ENCODE results near the gene ZNF549.
"Not testable (repeated sequence)": the region's sequence is repeated elsewhere in the genome, so short reads cannot be mapped to it uniquely, and the experiment has no call there.

ZNF549 gene

DNA sequence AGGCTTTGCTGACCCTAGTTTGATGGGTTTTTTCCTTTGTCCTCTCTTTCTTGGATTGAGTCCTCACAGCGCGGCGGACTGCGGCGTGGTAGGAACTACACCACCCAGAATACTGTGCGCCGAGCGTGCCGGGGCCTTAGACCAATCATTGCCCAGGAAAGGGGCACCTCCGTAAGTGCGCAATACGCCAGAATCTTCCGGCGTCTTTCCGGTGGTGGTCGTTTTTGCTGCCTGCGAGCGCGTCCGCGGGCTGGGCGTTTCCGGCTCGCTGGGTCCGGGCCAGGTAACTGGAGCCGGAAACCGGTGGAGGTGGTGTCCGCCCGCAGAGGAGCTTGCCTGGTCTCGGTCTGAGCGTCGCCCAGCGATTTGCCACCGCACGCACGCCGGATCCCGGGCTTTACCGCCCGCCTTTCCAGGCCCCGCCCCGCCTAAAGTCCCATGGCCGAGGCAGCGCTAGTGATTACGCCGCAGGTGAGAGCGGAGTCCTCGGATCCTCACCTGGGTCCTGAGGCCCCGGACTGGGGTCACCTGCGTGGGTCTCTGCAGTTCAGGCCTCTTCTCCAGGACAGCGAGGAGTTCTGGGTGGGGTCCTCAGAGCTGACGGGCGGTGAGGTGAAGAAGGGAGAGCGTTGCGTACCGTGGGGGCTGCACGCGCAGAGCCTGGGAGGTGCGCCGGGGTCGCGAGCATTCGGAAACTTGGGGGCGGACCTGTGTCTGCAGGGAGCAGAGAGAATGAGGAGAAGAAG lies at the start of gene ZNF549:
ZNF549 (plus strand) TSS at position 221 of the 746 bp plus-strand sequence; CDS start at position 439, 218 bp downstream.
- peak; percentile 67 for DNase-seq

DNA sequence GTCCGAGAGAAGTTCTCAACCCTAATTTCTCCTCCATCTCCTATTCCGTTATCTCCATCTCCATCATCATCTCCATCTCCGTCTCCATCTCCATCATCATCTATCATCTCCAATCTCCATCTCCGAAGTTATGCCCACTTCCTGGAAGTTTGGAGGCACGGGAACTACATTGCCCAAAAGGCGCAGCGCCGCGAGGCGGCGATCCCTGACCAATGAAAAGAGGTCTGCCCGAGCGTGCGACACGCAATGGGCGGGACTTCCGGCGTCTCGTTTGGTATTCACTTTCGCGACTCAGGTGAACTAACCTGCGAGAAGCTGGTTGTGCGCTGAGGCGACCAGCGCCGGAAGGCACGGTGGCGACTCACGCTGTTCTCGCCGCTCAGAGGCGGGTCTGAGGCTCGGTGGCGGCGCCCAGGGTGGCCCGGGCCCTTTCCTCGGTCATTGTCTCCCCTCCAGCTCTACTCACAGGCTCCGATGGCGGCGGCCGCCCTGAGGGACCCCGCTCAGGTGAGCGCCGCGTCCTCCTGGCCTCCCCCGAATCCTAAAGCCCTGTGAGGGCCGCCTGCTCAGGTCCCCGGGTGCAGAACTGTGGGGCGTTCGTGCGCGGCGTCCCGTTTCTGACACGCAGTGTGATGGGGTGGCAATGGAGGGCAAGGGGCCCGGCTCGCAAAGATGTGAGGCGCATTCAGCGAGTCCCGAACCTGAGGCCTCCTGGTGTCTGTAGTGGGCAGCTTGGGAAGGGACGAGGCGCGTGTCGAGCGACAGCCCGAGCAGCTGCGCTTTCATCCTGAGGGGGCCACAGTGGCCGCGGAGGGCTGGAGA lies 39.5 kb upstream of the ZNF549 start, which contains the start of gene ZNF419:
ZNF419 (plus strand) TSS at position 274 of the 822 bp plus-strand sequence; CDS start at position 475, 201 bp downstream.
- DNase-seq: peak; percentile 49

DNA sequence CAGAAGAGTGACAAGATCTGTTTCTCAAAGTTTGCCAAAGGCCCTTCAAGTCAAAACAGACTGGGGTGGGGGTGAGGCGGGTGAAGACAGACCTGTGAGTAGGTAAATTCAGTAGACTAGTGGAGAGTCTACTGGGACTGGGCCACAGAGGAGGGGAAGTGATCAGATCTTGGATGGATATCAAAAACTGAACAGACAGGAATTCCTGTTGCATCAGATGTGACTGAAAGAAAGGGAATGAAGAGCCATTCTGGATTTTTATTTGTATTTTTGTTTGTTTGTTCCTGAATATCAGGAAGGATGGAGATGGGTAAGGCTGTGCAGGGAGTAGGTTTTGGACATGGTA lies 38.9 kb upstream of the ZNF549 start:
- not testable (repeated sequence) for DNase-seq

DNA sequence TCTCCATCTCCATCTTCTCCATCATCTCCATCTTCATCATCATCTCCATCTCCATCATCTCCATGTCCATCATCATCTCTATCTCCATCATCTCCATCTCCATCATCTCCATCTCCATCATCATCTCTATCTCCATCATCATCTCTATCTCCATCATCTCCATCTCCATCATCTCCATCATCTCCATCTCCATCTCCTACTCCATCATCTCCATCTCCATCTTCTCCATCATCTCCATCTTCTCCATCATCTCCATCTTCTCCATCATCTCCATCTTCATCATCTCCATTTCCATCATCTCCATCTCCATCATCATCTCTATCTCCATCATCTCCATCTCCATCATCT lies 27.9 kb upstream of the ZNF549 start:
- DNase-seq: not testable (repeated sequence)

DNA sequence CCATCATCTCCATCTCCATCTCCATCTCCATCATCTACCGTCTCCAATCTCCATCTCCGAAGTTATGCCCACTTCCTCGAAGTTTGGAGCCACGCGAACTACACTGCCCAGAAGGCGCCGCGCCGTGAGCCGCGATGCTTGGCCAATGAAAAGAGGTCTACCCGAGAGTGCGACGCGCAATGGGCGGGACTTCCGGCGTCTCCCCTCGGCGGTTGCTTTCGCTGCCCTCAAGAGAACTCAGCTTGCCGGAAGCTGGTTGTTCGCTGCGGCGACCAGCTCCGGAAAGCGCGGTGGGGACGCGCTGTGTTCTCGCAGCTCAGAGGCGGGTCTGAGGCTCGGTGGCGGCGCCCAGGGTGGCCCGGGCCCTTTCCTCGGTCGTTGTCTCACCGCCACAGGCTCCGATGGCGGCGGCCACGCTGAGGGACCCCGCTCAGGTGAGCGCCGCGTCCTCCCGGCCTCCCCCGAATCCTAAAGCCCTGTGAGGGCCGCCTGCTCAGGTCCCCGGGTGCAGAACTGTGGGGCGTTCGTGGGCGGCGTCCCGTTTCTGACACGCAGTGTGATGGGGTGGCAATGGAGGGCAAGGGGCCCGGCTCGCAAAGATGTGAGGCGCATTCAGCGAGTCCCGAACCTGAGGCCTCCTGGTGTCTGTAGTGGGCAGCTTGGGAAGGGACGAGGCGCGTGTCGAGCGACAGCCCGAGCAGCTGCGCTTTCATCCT lies 27.3 kb upstream of the ZNF549 start, which contains the start of gene ZNF773:
ZNF773 (plus strand) TSS at position 259 of the 716 bp plus-strand sequence; CDS start at position 402, 143 bp downstream.
- DNase-seq: peak; percentile 77

DNA sequence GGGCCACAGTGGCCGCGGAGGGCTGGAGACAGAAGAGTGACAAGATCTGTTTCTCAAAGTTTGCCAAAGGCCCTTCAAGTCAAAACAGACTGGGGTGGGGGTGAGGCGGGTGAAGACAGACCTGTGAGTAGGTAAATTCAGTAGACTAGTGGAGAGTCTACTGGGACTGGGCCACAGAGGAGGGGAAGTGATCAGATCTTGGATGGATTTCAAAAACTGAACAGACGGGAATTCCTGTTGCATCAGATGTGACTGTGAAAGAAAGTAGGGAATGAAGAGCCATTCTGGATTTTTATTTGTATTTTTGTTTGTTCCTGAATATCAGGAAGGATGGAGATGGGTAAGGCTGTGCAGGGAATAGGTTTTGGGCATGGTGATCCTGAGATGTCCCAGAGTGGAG lies 26.8 kb upstream of the ZNF549 start:
- DNase-seq: peak; percentile 6

DNA sequence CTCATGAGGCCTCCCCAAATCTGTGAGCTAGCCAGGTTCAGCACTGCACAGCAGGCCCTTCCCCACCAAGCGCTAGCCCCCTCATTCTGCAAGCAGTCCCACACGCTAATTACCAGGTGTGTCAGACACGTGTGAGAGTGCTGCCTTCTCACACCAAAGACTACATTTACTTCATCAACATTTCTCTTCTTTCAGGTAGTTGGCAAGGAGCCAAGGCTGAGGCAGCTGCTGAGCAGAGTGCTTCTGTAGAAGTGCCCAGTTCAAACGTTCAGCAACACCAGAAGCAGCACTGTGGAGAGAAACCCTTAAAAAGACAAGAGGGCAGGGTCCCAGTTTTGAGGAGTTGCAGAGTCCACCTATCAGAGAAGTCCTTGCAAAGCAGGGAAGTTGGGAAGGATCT lies 21.0 kb upstream of the ZNF549 start:
- no peak for DNase-seq

DNA sequence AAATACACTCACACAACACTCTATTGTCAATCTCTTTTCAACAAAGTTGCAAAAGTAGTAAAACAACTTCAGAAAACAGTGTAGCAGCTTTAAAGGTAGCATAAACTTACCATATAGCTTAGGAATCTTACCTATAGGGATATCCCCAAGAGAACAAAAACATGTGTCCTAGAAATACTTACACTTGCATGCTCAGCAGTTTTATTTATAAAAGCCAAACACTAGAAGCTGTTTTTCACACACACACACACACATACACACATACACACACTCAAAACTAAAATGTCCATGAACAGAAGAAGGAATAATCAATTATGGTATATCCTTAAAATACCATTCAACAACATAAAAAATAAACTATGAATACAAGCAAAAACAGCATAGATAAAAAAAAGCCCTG lies 15.7 kb upstream of the ZNF549 start:
- no peak for DNase-seq

DNA sequence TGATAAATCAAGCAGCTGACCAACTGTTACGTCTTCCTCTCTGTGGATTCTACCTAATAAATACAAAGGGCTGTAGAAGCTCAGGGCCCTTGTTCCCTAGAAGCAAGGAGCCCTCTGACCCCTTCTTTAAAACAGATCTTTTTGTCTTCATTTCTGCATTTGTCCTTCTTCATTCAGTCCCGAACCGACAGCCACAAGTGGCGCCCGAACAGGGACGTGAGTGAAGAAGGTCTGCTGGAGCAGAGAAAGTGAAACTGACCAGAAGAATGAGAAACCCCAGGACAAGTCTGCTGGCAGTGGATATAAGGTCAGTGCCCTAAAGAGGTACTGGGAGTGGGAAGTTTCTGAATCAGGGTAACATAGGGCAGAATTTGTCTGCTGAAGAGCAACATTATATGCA lies 14.3 kb upstream of the ZNF549 start:
- no peak for DNase-seq

DNA sequence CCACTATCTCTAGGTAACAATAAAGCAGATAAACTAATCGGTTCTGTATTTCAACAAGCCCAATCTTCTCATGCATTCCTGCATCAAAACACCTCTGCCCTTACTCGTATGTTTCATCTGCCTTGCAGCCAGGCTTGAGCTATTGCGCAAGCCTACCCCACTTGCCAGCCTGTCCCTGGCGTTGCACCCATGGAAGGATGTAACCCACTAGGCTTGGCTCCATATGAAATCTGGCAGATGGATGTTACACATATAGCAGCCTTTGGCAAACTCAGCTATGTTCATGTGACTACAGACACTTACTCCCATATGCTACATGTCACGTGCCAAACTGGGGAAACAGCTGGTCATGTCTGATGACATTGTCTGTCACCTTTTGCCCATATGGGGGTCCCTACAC lies 11.9 kb upstream of the ZNF549 start:
- DNase-seq: no peak

DNA sequence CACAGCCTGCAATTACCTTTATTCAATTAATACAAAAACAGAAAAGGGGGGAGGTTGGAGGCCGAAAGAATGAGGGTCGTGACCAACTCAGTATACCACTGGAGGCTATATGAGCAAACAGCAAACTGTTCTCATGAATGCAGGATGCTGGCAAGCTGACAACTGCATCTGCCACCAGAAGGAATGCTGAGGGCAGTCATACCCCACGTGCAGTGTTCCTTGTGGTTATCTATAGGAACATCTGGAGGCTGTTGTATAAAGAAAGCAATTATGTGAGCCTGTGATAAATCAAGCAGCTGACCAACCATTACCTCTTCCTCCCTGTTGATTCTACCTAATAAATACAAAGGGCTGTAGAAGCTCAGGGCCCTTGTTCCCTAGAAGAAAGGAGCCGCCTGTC lies 9.1 kb upstream of the ZNF549 start:
- DNase-seq: not testable (repeated sequence)

DNA sequence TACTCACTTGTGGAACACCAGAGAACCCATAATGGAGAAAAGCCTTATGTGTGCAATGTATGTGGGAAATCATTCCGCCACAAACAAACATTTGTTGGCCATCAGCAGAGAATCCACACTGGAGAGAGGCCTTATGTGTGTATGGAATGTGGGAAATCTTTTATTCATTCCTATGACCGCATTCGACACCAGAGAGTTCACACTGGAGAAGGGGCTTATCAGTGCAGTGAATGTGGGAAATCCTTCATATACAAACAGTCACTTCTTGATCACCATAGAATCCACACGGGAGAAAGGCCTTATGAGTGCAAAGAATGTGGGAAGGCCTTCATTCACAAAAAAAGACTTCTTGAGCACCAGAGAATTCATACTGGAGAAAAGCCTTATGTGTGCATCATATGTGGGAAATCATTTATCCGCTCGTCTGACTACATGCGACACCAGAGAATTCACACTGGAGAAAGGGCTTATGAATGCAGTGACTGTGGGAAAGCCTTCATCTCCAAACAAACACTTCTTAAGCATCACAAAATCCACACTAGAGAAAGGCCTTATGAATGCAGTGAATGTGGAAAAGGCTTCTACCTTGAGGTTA lies 10.9 kb downstream of the ZNF549 start:
- no peak for DNase-seq

DNA sequence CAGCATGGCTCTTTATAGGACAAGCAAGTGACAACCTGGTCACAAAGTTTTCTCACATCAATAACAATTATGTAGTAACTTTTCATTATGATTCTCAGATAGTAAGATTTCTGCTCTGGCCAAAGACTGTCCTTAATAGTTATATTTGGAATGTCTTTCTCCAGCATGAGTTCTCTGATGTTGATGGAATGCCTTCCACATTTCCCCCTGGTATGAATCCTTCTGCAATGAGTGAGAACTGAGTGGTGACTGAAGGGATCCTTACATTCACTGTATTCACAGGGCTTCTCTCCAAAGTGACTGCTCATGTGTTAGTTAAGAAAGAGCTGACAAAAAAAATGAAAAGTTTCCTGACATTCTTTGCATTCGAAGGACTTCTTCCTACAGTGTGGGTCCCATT lies 19.4 kb downstream of the ZNF549 start:
- no peak for DNase-seq

DNA sequence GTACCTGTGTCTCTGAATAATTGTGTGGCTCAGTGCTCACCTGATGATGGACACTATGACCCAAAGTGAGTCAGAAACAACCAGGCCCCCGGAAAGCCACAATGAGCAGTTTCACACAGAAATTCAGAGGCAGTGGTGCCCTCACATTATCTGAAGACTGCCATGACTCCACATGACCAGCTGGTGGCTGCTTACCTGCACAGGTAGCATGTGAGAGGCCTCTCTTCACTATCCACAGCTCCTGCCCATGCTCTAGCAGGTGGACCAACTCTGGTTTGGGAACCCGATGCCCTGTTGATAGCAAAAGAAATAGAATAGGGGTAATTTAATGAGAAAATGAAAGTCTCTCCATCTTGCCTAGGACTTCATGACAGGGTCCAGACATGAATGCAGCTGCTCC lies 25.3 kb downstream of the ZNF549 start:
- no peak for DNase-seq

DNA sequence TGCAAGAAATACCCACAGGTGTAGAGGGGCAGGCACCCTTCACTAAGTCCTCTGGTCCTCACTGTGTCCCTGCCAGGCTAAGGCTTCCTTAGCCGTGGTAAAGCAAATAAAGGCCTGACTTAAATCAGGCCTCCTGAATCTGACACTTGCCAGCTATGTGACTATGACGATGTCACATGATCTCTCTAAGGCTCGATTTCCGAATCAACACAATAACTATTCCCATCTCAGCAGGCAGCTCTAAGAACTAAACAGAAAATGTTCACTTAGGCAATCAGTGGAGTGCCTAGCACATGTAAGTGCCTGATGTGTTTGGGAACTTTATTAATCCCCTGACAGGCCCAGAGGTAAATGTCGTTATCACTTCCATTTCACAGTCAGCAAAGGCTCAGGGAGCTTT lies 30.5 kb downstream of the ZNF549 start:
- no peak for DNase-seq

DNA sequence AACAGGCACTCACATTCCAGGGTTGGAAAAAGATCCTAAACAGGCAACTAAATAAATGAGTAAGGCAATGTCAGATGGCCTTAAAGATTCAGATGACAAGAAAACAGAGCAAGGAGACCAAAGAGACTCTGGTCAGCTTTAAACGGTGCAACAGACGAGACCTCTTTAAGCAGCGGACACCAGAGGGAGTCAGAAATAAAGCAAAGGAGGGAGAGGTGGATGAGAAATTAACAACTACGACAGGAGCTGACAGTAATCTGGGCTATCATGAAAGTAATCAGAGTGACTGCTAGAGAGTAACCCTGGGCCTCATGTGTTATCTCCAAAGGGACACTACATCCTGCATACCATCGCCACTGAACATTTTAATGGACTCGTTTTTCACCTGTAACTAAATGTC lies 31.4 kb downstream of the ZNF549 start:
- DNase-seq: no peak

DNA sequence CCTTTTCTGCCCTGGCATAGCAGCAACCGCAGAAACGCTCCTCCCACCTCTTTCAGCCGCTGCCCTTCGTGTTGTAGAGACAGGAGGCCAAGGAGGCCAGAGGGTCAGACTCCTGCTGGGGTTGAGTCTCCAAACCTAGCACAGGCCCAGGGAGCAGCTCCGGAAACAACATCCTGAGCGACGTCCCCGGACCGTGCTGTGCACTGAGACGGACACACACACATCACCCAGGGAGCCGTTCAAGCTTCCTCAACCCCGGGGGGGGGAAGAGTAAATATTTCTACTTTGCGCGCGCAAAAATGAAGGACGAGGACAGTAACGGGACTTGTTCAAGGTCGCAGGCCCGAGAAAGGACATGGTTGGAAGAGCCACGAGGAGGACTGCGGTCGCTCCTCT lies 31.9 kb downstream of the ZNF549 start:
- no peak for DNase-seq

DNA sequence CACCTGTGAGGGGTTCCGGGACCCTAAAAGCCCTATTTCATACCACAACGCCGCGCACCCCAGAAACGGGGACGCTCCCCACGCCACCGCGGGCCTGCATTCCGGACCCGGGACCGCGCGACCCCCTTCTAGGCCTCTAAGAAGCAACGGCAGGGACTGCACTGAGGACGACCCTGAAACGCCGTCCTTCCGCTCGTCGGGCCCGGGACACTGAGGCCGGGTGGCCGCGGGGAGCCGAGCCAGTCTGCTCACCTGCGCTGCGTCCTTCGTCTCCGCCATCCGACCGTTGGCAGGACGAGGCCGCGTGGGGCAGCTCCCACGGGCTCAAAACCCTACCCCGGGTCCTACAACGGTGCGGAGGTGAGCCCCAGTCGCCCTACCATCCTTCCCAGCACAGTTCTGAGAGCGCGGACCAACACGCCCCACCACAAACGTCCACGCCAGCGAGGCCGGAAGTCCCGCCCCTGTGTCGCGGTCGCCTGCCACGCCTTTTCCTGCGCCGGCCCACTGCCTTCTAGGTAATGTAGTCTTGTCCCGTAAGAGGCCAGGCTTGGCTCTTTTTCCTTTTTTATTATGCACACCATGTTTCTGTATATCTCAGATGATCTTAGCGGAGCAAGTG lies 32.4 kb downstream of the ZNF549 start, which contains the start of gene ZNF550:
ZNF550 (minus strand) TSS at position 460 of the 622 bp plus-strand sequence; CDS start at position 279, 181 bp downstream.
- DNase-seq: peak; percentile 58

DNA sequence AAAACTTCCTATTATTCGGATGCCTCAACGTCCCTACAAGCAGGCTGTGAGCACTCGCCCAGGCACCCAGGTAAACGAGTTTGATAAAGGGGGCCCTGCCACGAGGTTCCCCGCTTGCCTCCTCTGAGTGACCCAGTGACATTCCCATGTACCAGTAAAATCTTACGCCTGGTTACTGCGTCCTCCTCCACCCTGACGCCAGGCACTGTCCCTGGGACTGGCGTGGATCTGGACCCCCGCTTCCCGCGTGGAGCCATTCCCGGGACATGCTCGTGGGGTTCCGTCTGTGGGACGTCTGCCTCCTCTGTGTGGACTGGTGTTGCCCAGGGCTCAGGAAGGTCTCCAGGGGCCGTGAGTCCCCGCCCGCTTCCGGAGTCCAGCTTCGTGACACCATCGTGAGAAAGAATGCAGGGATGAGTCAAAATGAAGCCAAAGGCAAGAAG lies 32.9 kb downstream of the ZNF549 start:
- DNase-seq: no peak

DNA sequence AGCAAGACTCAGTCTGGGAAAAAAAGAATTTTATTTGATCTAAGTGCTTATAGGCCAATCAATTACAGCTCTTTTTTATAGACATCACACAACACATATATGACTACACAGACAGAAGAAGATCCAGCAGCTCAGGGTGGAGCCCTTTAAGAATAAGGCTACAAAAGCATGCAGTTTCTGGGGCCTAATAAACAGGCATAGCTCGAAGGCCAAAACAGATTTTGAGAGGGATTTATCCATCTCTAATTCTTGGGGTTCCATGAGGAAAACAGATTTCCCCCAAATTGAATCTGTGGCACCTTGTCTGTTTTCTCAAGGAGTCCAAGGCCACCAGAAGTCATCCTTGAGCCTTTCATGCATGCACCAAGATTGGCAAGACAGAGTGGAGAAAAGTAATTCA lies 36.4 kb downstream of the ZNF549 start:
- DNase-seq: no peak

DNA sequence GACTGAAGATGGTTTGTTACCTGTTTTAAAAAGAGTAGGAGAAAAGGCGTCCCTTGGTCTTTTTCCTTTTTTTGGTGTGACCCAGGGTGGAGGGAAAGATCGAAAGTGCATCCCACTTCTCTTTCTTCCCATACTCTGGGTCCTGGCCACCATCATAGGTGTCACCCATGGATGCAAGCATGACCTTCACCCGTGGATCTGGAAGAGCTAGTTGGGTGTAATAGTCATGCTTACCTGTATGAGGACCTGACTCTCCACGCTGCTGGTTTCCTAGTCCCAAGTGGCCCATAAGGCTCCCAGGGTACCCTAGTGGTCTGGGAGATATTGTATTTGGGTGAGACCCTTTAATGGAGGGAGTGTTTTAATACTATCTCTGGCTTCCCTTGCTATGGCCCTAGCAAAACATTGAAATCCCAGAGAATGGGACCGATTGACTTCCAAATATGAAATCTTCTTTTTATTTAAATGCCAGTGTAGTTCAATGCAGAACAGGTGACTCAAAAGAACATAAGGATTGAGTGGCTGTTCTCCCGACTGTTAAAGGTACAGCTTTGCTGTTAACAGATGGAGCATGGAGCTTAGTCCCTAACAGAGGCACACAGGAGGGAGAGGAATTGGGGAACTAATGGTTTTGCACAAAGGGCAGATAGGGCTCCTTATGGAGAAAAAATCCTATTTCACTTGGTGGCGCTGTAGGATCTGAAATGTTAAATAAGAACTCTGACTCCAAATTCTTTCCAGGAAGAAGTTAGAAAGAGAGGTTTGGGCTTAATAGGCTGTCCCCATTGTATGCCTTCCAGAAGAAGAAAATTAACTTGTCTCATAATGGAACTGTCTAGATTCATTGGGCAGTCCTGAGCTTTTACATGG lies 39.5 kb downstream of the ZNF549 start:
- DNase-seq: no peak
